Measurements from ENCODE around the gene PIGS.
"Not testable (repeated sequence)": the region's sequence is repeated elsewhere in the genome, so short reads cannot be mapped to it uniquely, and the experiment has no call there.

PIGS gene

DNA sequence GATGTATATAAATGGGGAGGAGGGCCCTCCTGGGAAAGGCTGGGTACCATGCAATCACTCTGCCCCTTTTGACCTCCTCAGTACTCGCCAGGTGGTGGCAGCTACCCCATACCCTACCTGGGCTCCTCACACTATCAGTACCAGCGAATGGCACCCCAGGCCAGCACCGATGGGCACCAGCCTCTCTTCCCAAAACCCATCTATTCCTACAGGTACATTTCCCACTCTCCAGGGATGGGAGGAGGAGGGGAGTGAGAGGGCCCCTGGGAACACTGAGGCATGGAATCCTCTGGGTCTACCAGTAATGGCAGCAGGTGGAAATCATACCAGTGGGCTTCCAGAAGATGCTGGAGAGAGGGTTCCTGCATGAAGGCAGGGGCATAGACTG is 42.3 kb downstream of the PIGS start:
- DNase-seq (ENCODE audit: low read depth, low spot score), result no peak

DNA sequence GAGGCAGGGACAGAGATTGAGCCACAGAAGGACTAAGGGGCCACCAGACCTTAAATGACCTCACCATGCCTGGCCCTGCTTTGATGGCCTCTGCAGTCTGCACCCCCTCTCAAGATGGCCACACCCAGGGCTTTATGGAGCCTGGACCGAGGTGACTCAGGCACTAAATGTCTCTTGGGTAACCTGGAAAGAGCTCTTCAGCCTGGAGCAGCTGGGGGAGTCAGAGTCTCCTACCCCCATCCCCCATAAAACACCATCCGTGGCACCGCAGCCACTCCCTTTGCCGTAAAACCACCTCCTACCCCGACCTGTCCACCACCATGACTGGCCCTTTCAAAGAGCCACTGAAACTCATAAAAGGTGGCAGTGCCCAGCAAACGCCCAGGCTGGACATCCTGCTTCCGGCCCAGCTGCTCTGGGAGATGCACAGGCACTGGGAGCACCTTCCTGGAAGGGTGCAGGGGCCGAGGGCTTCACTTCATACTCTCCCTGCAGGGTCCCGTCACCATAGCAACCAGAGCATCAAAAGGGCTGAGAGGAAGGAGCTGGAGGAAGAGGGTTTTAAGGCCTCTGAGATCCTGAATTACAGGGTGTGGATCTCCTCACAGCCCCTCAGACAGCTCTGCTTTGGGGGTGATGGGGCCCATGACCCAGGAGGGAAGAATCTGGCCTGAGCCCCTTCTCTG is 42.9 kb downstream of the PIGS start:
- DNase-seq (ENCODE audit: low read depth, low spot score), result no peak

DNA sequence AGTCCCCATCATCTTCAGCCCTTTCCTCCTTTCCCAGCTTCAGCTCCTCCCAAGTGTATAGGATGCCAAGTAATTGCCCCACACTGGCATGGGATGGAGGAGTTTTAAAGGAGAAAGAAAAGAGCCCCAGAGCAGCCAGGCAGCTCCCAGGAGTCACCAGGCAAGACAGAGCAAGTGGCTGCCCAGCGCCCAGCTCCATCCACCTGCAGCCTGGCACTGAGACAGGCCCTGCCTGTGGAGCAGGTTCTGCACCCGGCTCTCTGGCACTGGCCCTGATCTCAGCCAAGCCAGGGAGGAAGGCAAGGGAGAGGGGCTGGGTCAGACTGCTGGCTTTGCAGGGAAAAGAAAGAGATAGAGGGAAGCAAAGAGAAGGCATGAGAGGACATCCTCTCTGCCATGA is 43.5 kb downstream of the PIGS start:
- DNase-seq (ENCODE audit: low read depth, low spot score), result no peak

DNA sequence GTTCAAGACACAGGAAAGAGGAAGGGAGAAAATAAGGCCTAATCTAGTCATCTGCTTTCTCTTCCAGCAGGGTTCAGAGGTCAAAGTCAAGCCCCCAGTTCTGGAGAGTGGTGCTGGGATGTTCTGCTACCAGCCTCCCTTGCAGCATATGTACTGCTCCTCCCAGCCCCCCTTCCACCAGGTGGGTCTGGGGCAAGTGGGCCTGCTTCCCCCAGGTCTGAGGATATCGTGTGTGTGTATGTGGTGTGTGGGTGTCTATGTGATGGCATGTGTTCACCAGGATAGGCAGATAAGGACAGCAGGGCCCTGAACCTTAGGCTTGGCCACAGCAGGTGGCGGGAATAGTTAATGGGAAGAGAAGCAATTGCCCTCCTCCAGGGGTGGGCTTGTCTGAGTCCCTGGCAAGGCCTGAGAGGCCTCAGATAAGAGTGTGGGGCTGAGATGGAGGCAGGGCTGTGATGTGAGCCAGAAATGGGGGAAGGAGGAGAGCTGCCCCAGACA is 44.1 kb downstream of the PIGS start:
- no peak for DNase-seq (ENCODE audit: low read depth, low spot score)

DNA sequence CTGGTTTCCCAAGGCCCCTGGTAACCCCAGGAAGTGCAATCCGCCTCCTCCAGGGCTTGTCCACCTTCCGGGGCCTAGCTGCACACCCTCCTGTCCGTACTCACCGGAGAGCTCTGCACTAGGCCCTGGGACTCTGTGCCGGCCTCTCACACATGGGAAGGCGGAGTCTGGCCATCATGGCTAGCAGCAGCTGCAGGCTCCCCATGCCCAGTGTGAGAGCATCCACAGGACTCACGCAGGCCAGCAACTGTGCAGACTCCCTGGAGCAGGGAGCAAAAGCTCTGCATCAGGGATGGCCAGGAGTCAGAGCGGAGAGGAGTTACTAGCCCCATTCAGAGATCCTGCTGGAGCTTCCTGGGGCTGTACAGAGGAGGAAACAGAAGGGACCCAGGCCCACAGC is 44.9 kb downstream of the PIGS start:
- DNase-seq (ENCODE audit: low read depth, low spot score), result no peak

DNA sequence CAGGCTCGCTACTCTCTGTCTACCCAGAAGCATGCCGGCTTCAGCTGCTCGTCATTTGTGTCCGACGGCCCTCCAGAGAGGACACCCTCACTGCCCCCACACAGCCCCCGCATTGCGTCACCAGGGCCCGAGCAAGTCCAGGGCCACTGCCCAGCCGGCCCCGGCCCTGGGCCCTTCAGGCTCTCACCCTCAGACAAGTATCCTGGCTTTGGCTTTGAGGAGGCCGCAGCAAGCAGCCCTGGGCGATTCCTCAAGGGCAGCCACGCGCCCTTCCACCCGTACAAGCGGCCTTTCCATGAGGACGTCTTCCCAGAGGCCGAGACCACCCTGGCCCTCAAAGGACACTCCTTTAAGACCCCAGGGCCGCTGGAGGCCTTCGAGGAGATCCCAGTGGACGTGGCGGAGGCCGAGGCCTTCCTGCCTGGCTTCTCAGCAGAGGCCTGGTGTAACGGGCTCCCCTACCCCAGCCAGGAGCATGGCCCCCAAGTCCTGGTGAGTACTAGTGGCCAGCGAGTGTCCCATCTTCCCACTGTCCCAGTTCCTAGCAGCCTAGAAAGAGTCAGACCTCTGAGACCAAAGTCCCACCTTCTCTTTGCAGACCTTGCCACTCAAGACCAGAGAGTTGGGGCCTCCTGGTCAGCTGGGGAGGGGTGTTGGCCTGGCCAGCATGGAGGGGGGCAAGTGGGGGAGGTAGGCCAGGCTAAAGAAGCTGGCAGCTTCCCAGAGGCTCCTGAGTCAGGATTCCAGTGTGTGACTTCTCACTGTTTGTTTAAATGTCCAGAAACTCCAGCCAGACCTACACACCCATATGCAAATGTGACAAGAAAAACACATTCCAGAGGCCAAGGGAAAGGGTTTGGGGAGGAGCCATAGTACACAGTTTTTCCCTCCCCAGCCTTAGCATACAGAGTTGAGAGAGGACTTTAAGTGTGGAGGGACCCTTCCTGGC is 46.6 kb downstream of the PIGS start:
- DNase-seq (ENCODE audit: low read depth, low spot score), result peak; percentile 54

DNA sequence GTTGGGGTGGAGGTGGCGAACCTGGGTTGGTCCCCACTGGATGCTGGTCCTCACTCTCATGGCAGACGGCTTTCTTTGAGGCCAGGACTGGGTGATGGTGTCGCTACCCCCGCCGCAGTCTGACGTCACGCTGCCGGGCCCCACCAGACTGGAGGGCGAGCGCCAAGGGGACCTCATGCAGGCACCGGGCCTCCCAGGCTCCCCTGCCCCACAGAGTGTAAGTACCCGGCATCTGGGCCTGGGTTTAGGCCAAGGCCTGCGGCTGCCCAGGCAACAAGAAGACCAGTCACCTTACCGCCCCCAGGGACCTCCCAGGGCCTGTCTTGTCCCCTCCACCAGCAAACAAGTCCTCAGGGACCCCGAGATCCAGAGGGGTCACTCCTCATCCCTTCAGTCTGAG is 47.4 kb downstream of the PIGS start:
- DNase-seq (ENCODE audit: low read depth, low spot score), result no peak

DNA sequence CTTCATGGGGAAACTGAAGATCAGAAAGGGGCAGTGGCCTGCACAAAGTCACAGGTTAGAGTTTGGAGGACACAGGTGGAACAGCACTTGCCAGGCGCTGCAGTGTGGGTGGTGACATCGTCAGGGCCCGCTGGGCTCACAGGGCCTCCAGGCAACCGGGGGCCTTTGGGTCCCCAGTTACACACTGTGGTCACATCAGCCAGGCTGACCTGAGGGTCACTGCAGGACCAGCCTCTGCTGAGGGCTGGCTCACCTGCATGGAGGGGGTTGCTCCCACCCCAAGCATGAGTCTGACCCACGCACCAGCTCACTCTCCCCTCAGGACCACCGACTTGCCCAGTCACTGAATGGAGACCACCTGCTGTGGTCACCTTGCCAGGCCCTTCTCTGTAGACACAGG is 48.1 kb downstream of the PIGS start:
- no peak for DNase-seq (ENCODE audit: low read depth, low spot score)

DNA sequence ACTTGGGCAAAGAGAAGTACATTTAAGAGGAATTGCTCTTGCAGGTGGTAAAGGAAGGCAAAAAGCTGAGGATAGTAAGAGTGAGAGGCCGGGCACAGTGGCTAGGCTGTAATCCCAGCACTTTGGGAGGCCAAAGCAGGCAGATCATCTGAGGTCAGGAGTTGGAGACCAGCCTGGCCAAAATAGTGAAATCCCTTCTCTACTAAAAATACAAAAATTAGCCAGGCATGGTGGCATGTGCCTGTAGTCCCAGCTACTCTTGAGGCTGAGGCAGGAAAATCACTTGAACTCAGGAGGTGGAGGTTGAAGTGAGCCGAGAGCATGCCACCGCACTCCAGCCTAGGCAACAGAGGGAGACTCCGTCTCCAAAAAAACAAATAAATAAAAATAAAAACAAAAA is 49.0 kb downstream of the PIGS start:
- DNase-seq (ENCODE audit: low read depth, low spot score), result not testable (repeated sequence)

DNA sequence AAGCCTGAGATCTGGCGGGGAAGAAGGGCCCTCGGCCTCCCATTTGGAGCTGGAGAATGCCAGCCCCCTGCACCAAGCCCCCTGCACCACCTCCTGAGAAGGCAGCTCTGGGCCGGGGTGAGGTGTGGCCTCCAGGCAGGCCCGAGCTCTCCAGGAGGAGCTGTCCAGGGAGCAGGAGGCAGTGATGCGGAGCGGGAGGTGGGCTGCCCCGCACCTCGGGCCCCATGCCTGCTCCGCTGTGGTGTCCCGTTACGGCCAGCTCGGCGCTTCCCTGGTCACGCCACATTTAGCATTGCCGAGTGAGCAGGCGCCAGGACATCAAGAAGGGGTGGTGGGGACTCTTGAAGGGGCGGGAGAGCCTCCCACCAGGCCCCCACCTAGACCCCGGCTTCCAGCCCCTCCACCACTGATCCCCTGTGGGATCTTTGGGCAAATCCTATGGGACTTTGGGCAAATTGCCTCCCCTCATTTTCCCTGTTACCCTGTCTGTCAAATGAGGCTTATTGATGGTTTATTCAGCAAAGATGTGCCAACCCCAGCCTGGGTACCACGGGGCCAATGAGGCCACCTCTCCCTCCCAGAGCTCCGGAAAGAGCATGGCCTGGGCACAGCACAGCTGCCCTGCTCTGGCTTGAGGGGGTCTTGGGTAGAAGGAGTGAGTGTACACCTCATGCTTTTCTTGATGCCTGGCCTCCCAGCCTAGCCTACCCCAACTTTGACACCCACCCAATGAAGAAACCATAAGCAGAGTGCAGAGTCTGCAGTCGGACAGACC is 49.8 kb downstream of the PIGS start:
- DNase-seq (ENCODE audit: low read depth, low spot score), result peak; percentile 69

DNA sequence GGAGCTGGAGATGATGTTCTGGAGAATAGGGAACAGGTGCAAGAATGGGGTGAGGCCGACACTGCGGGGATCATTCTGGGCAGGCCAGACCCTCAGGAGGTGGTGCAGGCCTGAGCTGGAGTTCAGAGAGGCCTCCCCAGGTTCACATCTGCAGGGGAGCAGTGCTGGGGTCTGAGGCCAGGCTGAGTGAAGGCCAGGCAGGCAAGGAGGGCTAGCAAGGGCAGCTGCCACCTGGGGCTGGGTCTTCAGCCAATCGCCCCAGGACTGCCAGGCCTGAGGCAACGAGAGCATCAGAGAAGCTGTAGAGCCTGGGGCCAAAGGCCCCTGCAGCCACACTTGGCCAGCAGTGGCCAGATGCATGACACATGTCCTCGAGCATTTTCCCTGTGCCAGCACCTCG is 50.6 kb downstream of the PIGS start:
- no peak for DNase-seq (ENCODE audit: low read depth, low spot score)

DNA sequence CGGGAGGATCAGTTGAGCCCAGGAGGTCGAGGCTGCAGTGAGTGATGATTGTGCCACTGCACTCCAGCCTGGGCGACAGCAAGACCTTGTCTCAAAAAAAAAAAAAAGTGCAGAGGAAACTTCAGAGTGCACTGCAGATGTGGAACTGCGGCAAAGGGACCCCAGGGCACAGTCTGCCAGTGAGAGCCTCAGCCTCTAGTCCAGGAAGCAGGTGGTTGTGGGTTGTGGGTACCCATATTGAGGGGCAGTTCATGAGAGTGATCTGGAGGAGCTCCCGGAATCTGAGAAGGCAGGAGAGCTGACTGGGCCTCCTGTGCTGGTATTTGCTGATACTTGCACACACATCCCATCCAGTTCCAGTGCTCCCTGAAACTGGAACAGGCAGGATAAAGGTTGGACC is 52.1 kb downstream of the PIGS start:
- DNase-seq (ENCODE audit: low read depth, low spot score), result no peak

DNA sequence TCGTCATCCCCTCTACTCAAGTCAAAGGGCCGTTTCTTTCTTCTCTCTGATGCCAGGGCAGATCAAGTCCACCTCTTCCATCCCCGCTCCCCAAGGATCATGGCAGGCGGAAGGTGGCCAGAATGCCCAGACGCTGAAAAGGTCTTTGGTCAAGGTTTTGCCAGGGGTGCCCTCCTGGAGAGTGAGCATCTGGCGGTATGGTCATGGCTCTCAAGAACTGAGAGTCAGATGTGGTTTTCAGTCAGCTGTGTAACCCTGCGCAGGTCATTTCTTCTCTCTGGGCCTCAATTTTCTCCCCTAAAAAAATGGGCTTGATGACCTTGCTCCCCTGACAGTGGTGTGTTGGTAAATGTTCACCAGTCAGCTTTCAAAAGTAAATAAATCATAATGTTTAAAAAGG is 52.7 kb downstream of the PIGS start:
- DNase-seq (ENCODE audit: low read depth, low spot score), result no peak

DNA sequence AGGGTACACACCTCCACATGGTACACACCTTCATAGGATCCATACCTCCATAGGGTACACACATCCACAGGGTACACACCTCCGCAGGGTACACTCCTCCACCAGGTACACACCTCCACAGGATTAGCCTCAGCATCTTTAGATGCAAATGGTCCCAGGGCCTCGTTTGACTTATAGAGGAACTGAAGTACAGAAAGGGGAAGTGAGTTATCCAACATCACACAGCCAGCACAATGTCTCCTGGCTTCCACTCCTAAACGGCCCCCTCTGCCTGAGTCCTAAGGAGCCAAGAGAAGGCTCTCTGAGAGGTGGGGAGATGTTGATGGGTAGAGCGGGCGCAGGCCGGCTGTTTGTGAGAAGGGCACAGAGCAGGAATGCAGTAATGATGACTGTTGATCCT is 53.2 kb downstream of the PIGS start:
- DNase-seq (ENCODE audit: low read depth, low spot score), result no peak

DNA sequence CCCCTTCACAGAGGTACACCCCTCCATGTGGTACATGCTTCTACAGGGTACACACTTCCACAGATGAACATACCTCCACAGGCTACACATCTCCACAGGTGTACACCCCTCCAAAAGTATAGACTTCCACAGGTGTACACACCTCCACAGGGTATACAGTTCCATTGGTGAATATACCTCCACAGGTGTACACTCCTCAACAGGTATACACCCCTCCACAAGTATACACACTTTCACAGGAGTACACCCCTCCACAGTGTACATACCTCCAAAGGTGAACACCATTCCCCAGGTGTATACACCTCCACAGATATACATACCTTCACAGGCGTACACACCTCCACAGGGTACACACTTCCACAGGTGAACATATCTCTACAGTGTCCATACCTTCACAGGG is 55.8 kb downstream of the PIGS start:
- DNase-seq (ENCODE audit: low read depth, low spot score), result no peak

DNA sequence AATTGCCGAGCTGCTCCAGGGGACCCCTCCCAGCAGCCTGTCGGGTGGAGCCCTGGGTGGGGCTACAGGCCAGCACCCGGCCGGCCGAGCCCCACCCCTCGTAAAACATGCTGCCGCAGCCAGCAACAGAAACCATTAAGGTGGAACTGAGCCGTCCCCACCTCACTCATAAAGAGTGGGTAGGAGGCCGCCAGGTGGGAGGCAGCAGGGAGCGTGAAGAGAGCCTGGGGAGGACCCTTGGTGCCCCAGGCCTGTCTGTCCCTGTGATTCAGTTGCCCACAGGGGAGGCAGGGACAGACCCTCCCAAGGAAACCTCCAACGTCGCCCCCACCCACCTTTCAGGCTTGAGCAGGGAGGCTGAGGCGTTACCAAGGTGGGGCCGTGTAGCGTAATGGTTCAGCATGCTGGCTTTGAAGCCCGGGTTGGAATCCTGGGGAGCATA is 56.7 kb downstream of the PIGS start:
- DNase-seq (ENCODE audit: low read depth, low spot score), result no peak

DNA sequence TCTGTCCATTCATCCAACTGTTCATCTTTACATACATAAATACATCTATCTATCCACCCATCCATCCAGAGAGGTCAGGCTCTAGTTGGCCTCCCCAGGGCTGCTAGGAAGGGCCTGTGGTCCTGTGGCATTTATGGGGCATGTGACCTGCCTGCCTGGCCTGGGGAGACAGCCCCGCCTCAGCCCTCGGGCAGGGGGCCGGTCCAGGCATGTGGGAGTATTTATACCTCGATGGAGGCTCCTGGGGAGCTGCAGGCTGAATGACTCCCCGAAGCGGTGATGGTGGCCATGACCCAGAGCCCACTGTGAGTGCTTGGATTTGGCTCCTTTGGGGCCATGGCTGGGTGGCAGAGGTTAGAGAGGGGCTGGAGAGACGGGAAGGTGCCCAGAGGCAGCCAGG is 57.8 kb downstream of the PIGS start:
- DNase-seq (ENCODE audit: low read depth, low spot score), result no peak

DNA sequence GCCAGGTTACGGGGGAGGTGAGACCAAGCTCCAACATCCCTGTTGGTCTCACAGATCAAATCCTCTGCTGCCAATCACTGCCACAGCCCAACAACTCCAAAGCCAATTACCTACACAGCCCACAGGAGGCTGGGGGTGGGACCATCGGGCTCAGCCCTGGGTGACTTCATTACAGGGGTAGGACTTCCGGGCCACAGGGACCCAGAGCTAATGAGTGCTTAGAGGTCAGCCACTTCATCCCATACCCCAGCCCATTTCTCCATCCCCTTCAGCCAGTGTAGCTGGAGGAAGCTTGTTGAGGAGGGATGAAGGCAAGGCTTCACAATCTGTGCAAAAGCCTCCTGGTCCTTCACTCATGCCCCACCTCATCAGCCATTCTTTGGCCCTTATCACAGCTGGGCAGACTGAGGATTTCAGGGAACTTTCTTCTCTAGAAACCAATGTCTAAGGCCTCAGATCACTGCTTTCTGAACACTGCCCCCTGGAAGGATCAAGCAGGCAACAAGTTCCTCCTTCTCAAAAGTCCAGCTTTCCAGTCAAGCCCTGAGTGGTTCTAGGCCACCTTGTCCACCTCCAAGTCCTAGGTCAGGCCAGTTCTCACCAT is 59.4 kb downstream of the PIGS start:
- no peak for DNase-seq (ENCODE audit: low read depth, low spot score)

DNA sequence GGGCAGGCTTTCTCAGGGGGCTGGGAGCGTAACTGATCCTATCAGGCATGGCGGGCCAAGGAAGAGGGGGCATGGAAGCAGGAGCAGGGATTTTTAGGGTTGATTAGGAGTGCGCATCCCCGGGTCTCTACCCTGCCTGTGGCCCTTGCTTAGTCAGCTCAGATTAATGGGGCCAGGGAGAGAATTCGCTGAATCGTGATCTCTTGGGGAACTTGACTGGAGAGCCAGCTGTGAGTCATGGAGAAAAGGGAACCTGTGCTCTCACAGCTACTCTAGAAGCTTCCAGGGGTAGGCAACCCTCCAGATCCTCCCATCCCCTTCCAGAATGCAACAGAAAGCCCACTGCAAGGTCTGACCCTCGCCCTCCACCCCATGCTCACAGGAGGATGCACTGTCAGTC is 61.5 kb downstream of the PIGS start:
- DNase-seq (ENCODE audit: low read depth, low spot score), result no peak

DNA sequence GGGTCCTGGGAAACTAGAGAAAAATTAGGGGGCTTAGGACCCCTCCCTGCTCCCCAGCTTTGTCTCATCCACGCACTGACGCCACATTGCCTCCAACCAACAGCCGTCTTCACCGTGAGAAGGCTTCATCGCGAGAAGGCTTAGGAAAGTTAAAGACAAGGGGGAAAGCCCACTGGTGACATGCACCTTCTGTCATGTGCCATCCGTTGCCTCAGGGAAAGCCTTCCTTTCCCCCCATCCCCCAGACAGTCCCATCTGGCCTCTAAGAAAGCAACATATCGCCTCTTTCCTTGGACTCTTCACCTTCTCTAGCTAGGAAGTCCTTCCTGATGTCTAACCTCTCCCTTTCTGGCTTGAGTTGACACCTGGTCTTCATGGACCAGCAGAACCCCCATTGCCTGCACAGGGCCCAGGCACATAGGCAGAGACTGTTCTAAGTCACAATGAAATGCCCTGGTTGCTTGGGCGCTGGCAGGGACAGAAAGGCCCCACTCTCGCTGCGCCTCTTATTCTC is 63.1 kb downstream of the PIGS start:
- DNase-seq (ENCODE audit: low read depth, low spot score), result no peak

DNA sequence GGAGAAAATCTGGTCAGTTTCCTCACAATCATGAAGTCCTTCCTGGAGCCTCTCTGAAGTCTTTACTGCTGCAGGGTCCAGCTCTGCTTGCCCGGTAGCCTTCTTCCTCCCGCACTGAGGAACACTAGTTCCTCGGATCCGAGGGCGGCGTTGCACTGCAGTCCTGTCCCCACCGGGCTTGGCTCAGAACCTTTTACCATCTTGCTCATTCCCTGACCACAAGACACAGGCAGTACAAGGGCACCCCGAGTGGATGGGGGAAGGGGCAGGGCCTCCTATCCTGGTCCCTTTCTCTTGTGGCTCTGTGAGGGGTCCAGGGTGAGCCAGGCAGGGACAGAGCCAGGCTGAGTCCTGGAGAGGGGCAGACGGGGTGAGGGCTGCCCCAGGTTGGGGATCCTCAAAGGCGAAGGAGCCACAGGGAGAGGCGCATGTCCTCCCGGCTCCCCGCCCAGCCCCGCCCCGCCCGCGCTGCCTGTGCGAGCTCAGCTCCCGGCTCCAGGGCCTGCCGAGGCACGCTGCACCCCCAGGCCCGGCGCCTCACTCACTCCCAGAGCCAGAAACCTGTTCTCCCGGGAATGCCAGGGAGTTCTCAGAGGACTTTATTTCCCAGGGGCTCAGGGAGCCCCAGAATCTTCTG is 63.6 kb downstream of the PIGS start:
- DNase-seq (ENCODE audit: low read depth, low spot score), result no peak
